Gastrocnemius medialis (tissue), 4 donors: Measurements from ENCODE around the gene CES1.

Experiments used
- POLR2A ChIP-seq, 2 donors: fragments of 450-650 bp; IDR thresholded peaks; one replicate each; pipeline ENCODE4 v1.6.1; 2017; ENCODE audit warnings: antibody characterized with exemption in 2 of 2, mild to moderate bottlenecking in 2 of 2, moderate library complexity in 2 of 2
- TF ChIP-seq, protein P1 (sequence below), 5 experiments: fragments of 450-650 bp in 3 of 5; fragments of 200-600 bp in 2 of 5; sonication (generic) in 2 of 5; IDR thresholded peaks in 4 of 5; conservative IDR thresholded peaks in 1 of 5; 1 replicate in 4 of 5; 2 replicates in 1 of 5; pipeline ENCODE4 v1.5.1; 2016 to 2019; ENCODE audit warnings: antibody characterized with exemption in 5 of 5, mild to moderate bottlenecking in 3 of 5, moderate library complexity in 3 of 5

DNA sequence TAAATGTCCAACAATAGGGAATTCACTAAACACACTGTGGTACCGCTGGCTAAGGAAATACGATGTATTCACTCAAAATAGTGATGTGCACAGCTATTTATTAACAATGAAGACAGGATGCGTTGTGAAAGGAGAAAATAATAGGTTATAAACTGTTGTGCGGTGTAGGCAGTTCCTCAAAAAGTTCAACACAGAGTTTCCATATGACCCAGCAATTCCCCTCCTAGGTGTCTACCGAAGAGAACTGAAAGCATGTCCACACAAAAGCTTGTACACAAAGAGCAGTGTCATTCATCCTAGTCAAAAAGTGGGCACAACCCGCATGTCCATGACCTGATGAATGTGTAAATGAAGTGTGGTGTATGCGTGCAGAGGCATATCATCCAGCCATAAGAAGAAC, 1.2 kb upstream of the CES1 start:
- TF ChIP-seq, protein P1, sequence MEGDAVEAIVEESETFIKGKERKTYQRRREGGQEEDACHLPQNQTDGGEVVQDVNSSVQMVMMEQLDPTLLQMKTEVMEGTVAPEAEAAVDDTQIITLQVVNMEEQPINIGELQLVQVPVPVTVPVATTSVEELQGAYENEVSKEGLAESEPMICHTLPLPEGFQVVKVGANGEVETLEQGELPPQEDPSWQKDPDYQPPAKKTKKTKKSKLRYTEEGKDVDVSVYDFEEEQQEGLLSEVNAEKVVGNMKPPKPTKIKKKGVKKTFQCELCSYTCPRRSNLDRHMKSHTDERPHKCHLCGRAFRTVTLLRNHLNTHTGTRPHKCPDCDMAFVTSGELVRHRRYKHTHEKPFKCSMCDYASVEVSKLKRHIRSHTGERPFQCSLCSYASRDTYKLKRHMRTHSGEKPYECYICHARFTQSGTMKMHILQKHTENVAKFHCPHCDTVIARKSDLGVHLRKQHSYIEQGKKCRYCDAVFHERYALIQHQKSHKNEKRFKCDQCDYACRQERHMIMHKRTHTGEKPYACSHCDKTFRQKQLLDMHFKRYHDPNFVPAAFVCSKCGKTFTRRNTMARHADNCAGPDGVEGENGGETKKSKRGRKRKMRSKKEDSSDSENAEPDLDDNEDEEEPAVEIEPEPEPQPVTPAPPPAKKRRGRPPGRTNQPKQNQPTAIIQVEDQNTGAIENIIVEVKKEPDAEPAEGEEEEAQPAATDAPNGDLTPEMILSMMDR (IDR thresholded peaks at IDR 0.05 in 4 of 5, conservative IDR thresholded peaks at IDR 0.05 in 1 of 5) = no peak
- no peak for TF ChIP-seq POLR2A (IDR thresholded peaks at IDR 0.05)
